Activated naive CD8-positive, alpha-beta T cell (primary cell): ENCODE results near the gene IGSF23.
A peak's percentile ranks its signal among the peaks of the same experiment; 100 is the strongest.
"Not testable (repeated sequence)": the region's sequence is repeated elsewhere in the genome, so short reads cannot be mapped to it uniquely, and the experiment has no call there.

ENCODE experiments used
- H3K27ac Mint-ChIP-seq: one replicate; pipeline ENCODE4 v1.8.0; 2021; ENCODE audit warnings: mixed read lengths
- H3K27me3 Mint-ChIP-seq: one replicate; pipeline ENCODE4 v1.8.0; 2021; ENCODE audit warnings: mixed read lengths
- H3K36me3 Mint-ChIP-seq: one replicate; pipeline ENCODE4 v1.8.0; 2021; ENCODE audit warnings: mixed read lengths
- H3K4me1 Mint-ChIP-seq: one replicate; pipeline ENCODE4 v1.8.0; 2021; ENCODE audit warnings: low read depth, mixed read lengths
- H3K4me3 Mint-ChIP-seq: one replicate; pipeline ENCODE4 v1.8.0; 2021; ENCODE audit warnings: mild to moderate bottlenecking, mixed read lengths
- H3K9me3 Mint-ChIP-seq: one replicate; pipeline ENCODE4 v1.8.0; 2021; ENCODE audit warnings: low read depth, mixed read lengths

The IGSF23 gene

GRCh38 chr19:44673510-44673909, 60.1 kb downstream of the IGSF23 start:
- Mint-ChIP-seq H3K27ac (no peak overlapping the region), H3K27me3 (no peaks in the 10 kb centered on the region), H3K9me3 (no peaks in the 10 kb centered on the region), H3K36me3 (no peaks in the 10 kb centered on the region), H3K4me1 (no peaks in the 10 kb centered on the region), H3K4me3 (no peak overlapping the region)

- H3K4me1 Mint-ChIP-seq, result no peaks in the 10 kb centered on the region
- no peak overlapping the region for H3K4me3 Mint-ChIP-seq
- no peak overlapping the region for H3K27ac Mint-ChIP-seq
- H3K9me3 Mint-ChIP-seq, result no peaks in the 10 kb centered on the region
- H3K27me3 Mint-ChIP-seq, result no peaks in the 10 kb centered on the region
- H3K36me3 Mint-ChIP-seq, result no peaks in the 10 kb centered on the region
These were observed 62.2 kb downstream of the IGSF23 start for GRCh38 chr19:44675521-44675920.

- no peaks in the 10 kb centered on the region for H3K9me3 Mint-ChIP-seq
- no peak overlapping the region for H3K4me3 Mint-ChIP-seq
- H3K36me3 Mint-ChIP-seq, result no peaks in the 10 kb centered on the region
- no peaks in the 10 kb centered on the region for H3K4me1 Mint-ChIP-seq
- H3K27ac Mint-ChIP-seq, result no peak overlapping the region
- H3K27me3 Mint-ChIP-seq, result no peaks in the 10 kb centered on the region
These were observed 63.9 kb downstream of the IGSF23 start for GRCh38 chr19:44677019-44677811.

- Mint-ChIP-seq H3K4me1 (peaks cover 9% of the 10 kb centered on the region), H3K4me3 (no peak overlapping the region), H3K36me3 (no peaks in the 10 kb centered on the region), H3K27me3 (no peaks in the 10 kb centered on the region), H3K9me3 (no peaks in the 10 kb centered on the region), H3K27ac (no peak overlapping the region)
These were observed 67.2 kb downstream of the IGSF23 start for GRCh38 chr19:44680536-44680935.

GRCh38 chr19:44681992-44682790, 68.8 kb downstream of the IGSF23 start:
- Mint-ChIP-seq H3K4me3 (no peak overlapping the region), H3K9me3 (no peaks in the 10 kb centered on the region), H3K36me3 (no peaks in the 10 kb centered on the region), H3K4me1 (peaks cover 9% of the 10 kb centered on the region), H3K27me3 (no peaks in the 10 kb centered on the region), H3K27ac (no peak overlapping the region)

GRCh38 chr19:44682807-44683206, 69.4 kb downstream of the IGSF23 start:
- H3K27me3 Mint-ChIP-seq, result peaks cover 1% of the 10 kb centered on the region
- no peak overlapping the region for H3K27ac Mint-ChIP-seq
- H3K4me1 Mint-ChIP-seq, result peaks cover 9% of the 10 kb centered on the region
- H3K9me3 Mint-ChIP-seq, result no peaks in the 10 kb centered on the region
- H3K4me3 Mint-ChIP-seq, result no peak overlapping the region
- H3K36me3 Mint-ChIP-seq, result no peaks in the 10 kb centered on the region

- no peaks in the 10 kb centered on the region for H3K9me3 Mint-ChIP-seq
- H3K4me3 Mint-ChIP-seq, result no peak overlapping the region
- H3K36me3 Mint-ChIP-seq, result no peaks in the 10 kb centered on the region
- H3K27ac Mint-ChIP-seq, result no peak overlapping the region
- H3K4me1 Mint-ChIP-seq, result peaks cover 9% of the 10 kb centered on the region
- peaks cover 3% of the 10 kb centered on the region for H3K27me3 Mint-ChIP-seq
These were observed 70.3 kb downstream of the IGSF23 start for GRCh38 chr19:44683434-44684210.

- H3K36me3 Mint-ChIP-seq, result not testable (repeated sequence)
- Mint-ChIP-seq H3K4me1 (peaks cover 13% of the 10 kb centered on the region), H3K4me3 (peak overlapping the region; percentile 23)
These were observed 71.0 kb downstream of the IGSF23 start for GRCh38 chr19:44684396-44684795.

GRCh38 chr19:44684892-44685863, 71.8 kb downstream of the IGSF23 start:
- no peak overlapping the region for H3K27ac Mint-ChIP-seq

More at GRCh38 chr19:44684396-44684795, 71.0 kb downstream of the IGSF23 start:
- H3K9me3 Mint-ChIP-seq, H3K27ac Mint-ChIP-seq, H3K27me3 Mint-ChIP-seq: not testable (repeated sequence)

GRCh38 chr19:44685877-44686276, 72.5 kb downstream of the IGSF23 start:
- Mint-ChIP-seq H3K27me3 (peaks cover 3% of the 10 kb centered on the region), H3K4me3 (no peak overlapping the region), H3K27ac (no peak overlapping the region), H3K9me3 (no peaks in the 10 kb centered on the region), H3K4me1 (peaks cover 21% of the 10 kb centered on the region), H3K36me3 (no peaks in the 10 kb centered on the region)

More at GRCh38 chr19:44684892-44685863, 71.8 kb downstream of the IGSF23 start:
- H3K4me1 Mint-ChIP-seq, result peaks cover 21% of the 10 kb centered on the region
- H3K27me3 Mint-ChIP-seq, result peaks cover 3% of the 10 kb centered on the region
- peak overlapping the region; percentile 30 for H3K4me3 Mint-ChIP-seq
- no peaks in the 10 kb centered on the region for H3K36me3 Mint-ChIP-seq
- H3K9me3 Mint-ChIP-seq, result no peaks in the 10 kb centered on the region
